ENCODE results near the gene DHRS9. TPM values are rescaled to one million over a fixed set of nuclear protein-coding genes. Genes with fewer than 3 reads are reported as not detected.
A peak's percentile ranks its signal among the peaks of the same experiment; 100 is the strongest.

The DHRS9 gene
- total RNA-seq, 2 donors from 2014 or later: 102 to 144 TPM

GRCh38 chr2:169109502-169110409 lies 40.4 kb downstream of the DHRS9 start:
- no peaks in the 10 kb centered on the region for H3K27me3 ChIP-seq
- H3K4me1 ChIP-seq: no peaks in the 10 kb centered on the region
- no peak overlapping the region for H3K4me3 ChIP-seq
- TF ChIP-seq CTCF (IDR thresholded peaks at IDR 0.05): peak; percentile 86
- DNase-seq: peak; percentile 81
- intact Hi-C loops (cut with DNase I): loop anchor here (5.0 to 10.0 kb wide), 2 partner anchors 33 to 145 kb away; no protein-coding TSS in a partner anchor
- no peak overlapping the region for H3K9ac ChIP-seq (ENCODE audit: low read depth in 2 of 2, low read length in 2 of 2)
- no peaks in the 10 kb centered on the region for H3K9me3 ChIP-seq
- H3K27ac ChIP-seq: no peak overlapping the region
- no peaks in the 10 kb centered on the region for H3K36me3 ChIP-seq

GRCh38 chr2:169110419-169110818 lies 41.1 kb downstream of the DHRS9 start:
- intact Hi-C loops (cut with DNase I): no loop called here
- Histone ChIP-seq H3K27me3 (no peaks in the 10 kb centered on the region), H3K4me3 (no peak overlapping the region), H3K9me3 (no peaks in the 10 kb centered on the region), H3K4me1 (no peaks in the 10 kb centered on the region), H3K9ac (ENCODE audit: low read depth in 2 of 2, low read length in 2 of 2) (no peak overlapping the region), H3K36me3 (no peaks in the 10 kb centered on the region), H3K27ac (no peak overlapping the region)
- TF ChIP-seq CTCF (IDR thresholded peaks at IDR 0.05): no peak
- DNase-seq: no peak

- H3K27me3 ChIP-seq: no peaks in the 10 kb centered on the region
- no peak for DNase-seq
- no peak overlapping the region for H3K4me3 ChIP-seq
- no peak overlapping the region for H3K27ac ChIP-seq
- no peak for TF ChIP-seq CTCF (IDR thresholded peaks at IDR 0.05)
- intact Hi-C loops (cut with DNase I): no loop called here
- H3K36me3 ChIP-seq: no peaks in the 10 kb centered on the region
- no peak overlapping the region for H3K9ac ChIP-seq (ENCODE audit: low read depth in 2 of 2, low read length in 2 of 2)
- H3K9me3 ChIP-seq: no peaks in the 10 kb centered on the region
- no peaks in the 10 kb centered on the region for H3K4me1 ChIP-seq
These were observed 41.6 kb downstream of the DHRS9 start for GRCh38 chr2:169110916-169111315.

- no peaks in the 10 kb centered on the region for H3K36me3 ChIP-seq
- H3K4me1 ChIP-seq: no peaks in the 10 kb centered on the region
- no peak overlapping the region for H3K27ac ChIP-seq
- no peak overlapping the region for H3K9ac ChIP-seq (ENCODE audit: low read depth in 2 of 2, low read length in 2 of 2)
- no peak for TF ChIP-seq CTCF (IDR thresholded peaks at IDR 0.05)
- no peak overlapping the region for H3K4me3 ChIP-seq
- intact Hi-C loops (cut with DNase I): no loop called here
- H3K27me3 ChIP-seq: no peaks in the 10 kb centered on the region
- no peaks in the 10 kb centered on the region for H3K9me3 ChIP-seq
- no peak for DNase-seq
These were observed 43.5 kb downstream of the DHRS9 start for GRCh38 chr2:169112841-169113240.

- H3K36me3 ChIP-seq: no peaks in the 10 kb centered on the region
These were observed 44.7 kb downstream of the DHRS9 start for GRCh38 chr2:169114056-169114455.

More at GRCh38 chr2:169114056-169114455, 44.7 kb downstream of the DHRS9 start:
- H3K9me3 ChIP-seq: no peaks in the 10 kb centered on the region
- no peak overlapping the region for H3K4me3 ChIP-seq
- no peaks in the 10 kb centered on the region for H3K27me3 ChIP-seq
- intact Hi-C loops (cut with DNase I): no loop called here
- no peaks in the 10 kb centered on the region for H3K4me1 ChIP-seq
- no peak overlapping the region for H3K9ac ChIP-seq (ENCODE audit: low read depth in 2 of 2, low read length in 2 of 2)
- no peak for TF ChIP-seq CTCF (IDR thresholded peaks at IDR 0.05)
- no peak for DNase-seq
- no peak overlapping the region for H3K27ac ChIP-seq

Data from colonic mucosa (tissue), 4 donors.